K562 (cell line): ENCODE data around the gene VPS13D. TPM values are rescaled to one million over a fixed set of nuclear protein-coding genes. Genes with fewer than 3 reads are reported as not detected.

ENCODE experiments used
- ATAC-seq: fragments of 200-7000 bp; cut with Tn5 transposase; 3 replicates; pipeline ENCODE4 v1.9.1; 2020; ENCODE audit warnings: moderate library complexity
- BruUV-seq: library from RNA; stranded (reverse); fragments of 400-500 nt; replicated peaks from 2 replicates; lab custom pipeline; 2021; lab: Mats Ljungman, UMichigan
- CTCF ChIA-PET: fragments of 300-600 bp; formaldehyde crosslinking; extraction: SDS; loops from one replicate; lab custom pipeline; 2021; ENCODE audit warnings: low intra/inter-chr PET ratio; lab: Yijun Ruan, JAX
- POLR2A ChIA-PET: fragments of 300-600, 350-650 bp; sonication (Branson Sonifier 250); formaldehyde crosslinking; extraction: SDS; loops from one replicate; lab custom pipeline; 2021; ENCODE audit warnings: antibody characterized with exemption, inconsistent platforms; lab: Yijun Ruan, JAX
- DNase-seq, 4 experiments: peaks; one replicate each; pipeline versions ENCODE4 v3.0.0 to v3.0.0-alpha.2; 2011 to 2018; ENCODE audit warnings: low spot score in 3 of 4, mixed read lengths in 3 of 4; ENCODE audit errors: extremely low read depth in 1 of 4
- FAIRE-seq: peaks from 2 replicates; lab custom pipeline; 2011; peaks lifted over from hg19 to GRCh38; lab: Jason Lieb, UNC
- H2AFZ ChIP-seq: 2 replicates; pipeline ENCODE4 v1.6.0; 2011; ENCODE audit warnings: low read depth, low read length, control low read depth, inconsistent platforms
- H3K27ac ChIP-seq: fragments of 200-600 bp; 3 replicates; pipeline ENCODE4 v1.8.0; 2011; ENCODE audit warnings: low read depth, mild to moderate bottlenecking, control low read depth, inconsistent platforms, low read length, moderate library complexity, mixed read lengths; ENCODE audit errors: extremely low read depth
- H3K27me3 ChIP-seq, 2 experiments: fragments of 300-600 bp in 1 of 2; 2 replicates in 1 of 2; 3 replicates in 1 of 2; pipeline versions ENCODE4 v1.6.0 to v1.8.0; 2011; ENCODE audit warnings: inconsistent platforms in 2 of 2, low read length in 2 of 2, mild to moderate bottlenecking in 1 of 2, mixed read lengths in 1 of 2, moderate library complexity in 1 of 2; ENCODE audit not compliant: control insufficient read depth in 2 of 2, insufficient read depth in 2 of 2
- H3K36me3 ChIP-seq: fragments of 300-600 bp; 3 replicates; pipeline ENCODE4 v1.8.0; 2011; ENCODE audit warnings: mild to moderate bottlenecking, low read length, inconsistent platforms; ENCODE audit not compliant: control insufficient read depth, insufficient read depth
- H3K4me1 ChIP-seq, 2 experiments: fragments of 200-600 bp in 1 of 2; replicated peaks in 1 of 2; 2 replicates in 1 of 2; 3 replicates in 1 of 2; pipeline versions ENCODE4 v1.5.1 to v1.8.0; 2011; ENCODE audit warnings: inconsistent platforms in 2 of 2, low read length in 2 of 2, mild to moderate bottlenecking in 1 of 2, mixed read lengths in 1 of 2, moderate library complexity in 1 of 2; ENCODE audit not compliant: control insufficient read depth in 2 of 2, insufficient read depth in 2 of 2
- H3K4me2 ChIP-seq: 2 replicates; pipeline ENCODE4 v1.6.1; 2011; ENCODE audit warnings: low read length, control low read depth, inconsistent platforms, mixed read lengths; ENCODE audit not compliant: insufficient read depth
- H3K4me3 ChIP-seq: fragments of 200-600 bp; sonication (generic), shearing (Covaris generic); 2 replicates; pipeline ENCODE4 v1.5.1; 2016; ENCODE audit warnings: control low read depth, inconsistent platforms
- H3K79me2 ChIP-seq: fragments of 200-600 bp; 3 replicates; pipeline ENCODE4 v1.8.0; 2011; ENCODE audit warnings: low read length, inconsistent platforms; ENCODE audit not compliant: control insufficient read depth, insufficient read depth
- H3K9ac ChIP-seq, 2 experiments: 2 replicates each; pipeline versions ENCODE4 v1.6.0 to v1.6.1; 2011; ENCODE audit warnings: low read depth in 2 of 2, low read length in 2 of 2, control low read depth in 1 of 2, inconsistent platforms in 1 of 2, mild to moderate bottlenecking in 1 of 2, mixed read lengths in 1 of 2; ENCODE audit not compliant: insufficient read depth in 1 of 2
- H3K9me1 ChIP-seq: one replicate; pipeline ENCODE4 v1.6.0; 2011; ENCODE audit warnings: inconsistent platforms, mild to moderate bottlenecking, low read length, moderate library complexity; ENCODE audit not compliant: control insufficient read depth, insufficient read depth
- H3K9me3 ChIP-seq: replicated peaks from 2 replicates; pipeline ENCODE4 v1.5.1; 2011; ENCODE audit warnings: low read depth, low read length, inconsistent platforms; ENCODE audit not compliant: control insufficient read depth, insufficient read depth
- H4K20me1 ChIP-seq: replicated peaks from 2 replicates; pipeline ENCODE4 v1.6.1; 2011; ENCODE audit warnings: low read length, inconsistent platforms, mixed read lengths; ENCODE audit not compliant: control insufficient read depth, insufficient read depth
- LARP7 ChIP-seq: fragments of 450-650 bp; IDR thresholded peaks from 2 replicates; pipeline ENCODE4 v1.6.1; 2016
- MAFF ChIP-seq: IDR thresholded peaks from 2 replicates; pipeline ENCODE4 v1.6.1; 2012; ENCODE audit warnings: low read length, improper control_type of control experiment
- MYBL2 ChIP-seq, 2 experiments: fragments of 450-650 bp in 1 of 2; sonication (generic) in 1 of 2; formaldehyde crosslinking in 1 of 2; IDR thresholded peaks; 2 replicates each; pipeline versions ENCODE4 v1.6.1 to v1.8.1; 2017 to 2022; ENCODE audit warnings: borderline replicate concordance in 1 of 2, inconsistent platforms in 1 of 2, low read depth in 1 of 2, mild to moderate bottlenecking in 1 of 2, missing genetic modification reagents in 1 of 2, moderate library complexity in 1 of 2
- NFIC ChIP-seq: fragments of 450-650 bp; IDR thresholded peaks from 2 replicates; pipeline ENCODE4 v1.6.1; 2017; ENCODE audit warnings: mild to moderate bottlenecking, inconsistent platforms
- RFX5 ChIP-seq: IDR thresholded peaks from 2 replicates; pipeline ENCODE4 v1.6.1; 2011; ENCODE audit warnings: low read depth, mild to moderate bottlenecking, improper control_type of control experiment, low read length
- RUNX1 ChIP-seq: sonication (generic); IDR thresholded peaks from 2 replicates; pipeline ENCODE4 v1.6.1; 2016; ENCODE audit warnings: antibody characterized with exemption, low read depth
- SAFB2 ChIP-seq: fragments of 200-400 bp; formaldehyde crosslinking; IDR thresholded peaks from 2 replicates; pipeline ENCODE4 v1.6.1; 2018; ENCODE audit warnings: borderline replicate concordance, low read length, low read depth, moderate library complexity; ENCODE audit not compliant: severe bottlenecking
- SLC30A9 ChIP-seq: fragments of 250-450 bp; sonication (Bioruptor Pico); IDR thresholded peaks from 2 replicates; pipeline ENCODE4 v1.8.0; 2022; ENCODE audit warnings: mild to moderate bottlenecking, moderate library complexity
- SREBF1 ChIP-seq: fragments of 150-350 bp; IDR thresholded peaks from 2 replicates; pipeline ENCODE4 v1.6.1; 2014; ENCODE audit warnings: antibody characterized with exemption, low read depth, low read length, borderline replicate concordance
- ZBTB9 ChIP-seq: fragments of 450-650 bp; formaldehyde crosslinking; IDR thresholded peaks from 2 replicates; pipeline ENCODE4 v1.4.0; 2020; ENCODE audit warnings: mild to moderate bottlenecking, moderate library complexity
- ZNF507 ChIP-seq: conservative IDR thresholded peaks from 2 replicates; pipeline ENCODE4 v1.6.1; 2017; ENCODE audit warnings: missing genetic modification characterization, missing compliant biosample characterization
- ZNF766 ChIP-seq: fragments of 200-800 bp; sonication (Bioruptor generic); conservative IDR thresholded peaks from 2 replicates; pipeline ENCODE4 v1.6.1; 2016; ENCODE audit warnings: missing genetic modification characterization, missing compliant biosample characterization
- WGBS: fragments of 100-300 bp; shearing (Covaris generic); methylation state at CpG from one replicate; pipeline ENCODE4 v1.1.6; 2016; ENCODE audit warnings: low coverage, mixed read lengths; ENCODE audit not compliant: insufficient coverage; ENCODE audit errors: missing lambda C conversion rate; 5-methylcytosine and 5-hydroxymethylcytosine counted together
- in situ Hi-C: fragments of 300-500 bp; cut with MboI; formaldehyde crosslinking; loops from 4 replicates; pipeline ENCODE4 v1.15.0; 2018; ENCODE audit warnings: inconsistent platforms, mixed read lengths
- intact Hi-C: fragments of 100-400 bp; cut with micrococcal nuclease; formaldehyde crosslinking; loops from 2 replicates; pipeline ENCODE4 v1.14.2; 2022
- polyA plus RNA-seq, 8 experiments: library from polyadenylated mRNA; depleted of rRNA in 4 of 8; stranded (reverse) in 5 of 8; unstranded in 3 of 8; fragments of >200 nt; fragmentation: Nextera tagmentation in 2 of 8; fragmentation: Illumina TruSeq in 1 of 8; extraction: Ambion mirVana in 2 of 8; extraction: Trizol in 1 of 8; gene quantifications; 2 replicates each; pipeline versions ENCODE4 v1.2.1 to v1.2.3, GENCODE V29; 2011 to 2014; ENCODE audit warnings: inconsistent platforms in 1 of 8, missing spikeins in 1 of 8
- total RNA-seq, 7 experiments: library from RNA; depleted of rRNA in 6 of 7; stranded (reverse); fragments of >200 nt in 6 of 7; fragmentation: Illumina TruSeq in 2 of 7; extraction: Trizol in 2 of 7; gene quantifications; 2 replicates each; pipeline versions ENCODE4 v1.2.1 to v1.2.3, GENCODE V29; 2011 to 2021; ENCODE audit warnings: low replicate concordance in 1 of 7

VPS13D gene
- total and polyA plus RNA-seq, 9 of the 15 experiments (the other 6 are each of a cell fraction or from before 2014, with no cell fraction given) = 6.1 to 51.5 (median 38.5) TPM

- TF ChIP-seq ZNF766 = no peak
- TF ChIP-seq SLC30A9 (CRISPR knock-in tag) = no peak
- TF ChIP-seq LARP7 = no peak
- no peak for TF ChIP-seq MYBL2 (IDR thresholded peaks at IDR 0.05; ENCODE audit: low read depth)
- no peak for TF ChIP-seq MYBL2 (CRISPR knock-in tag; IDR thresholded peaks at IDR 0.05; ENCODE audit: borderline replicate concordance)
- TF ChIP-seq RUNX1 = no peak
- 0 out of 2 replicates have a peak, but pooled peaks have one; percentile 11 for TF ChIP-seq NFIC
- no peak for TF ChIP-seq ZBTB9 (CRISPR knock-in tag)
- no peak for TF ChIP-seq ZNF507
- no peak for TF ChIP-seq SREBF1
- TF ChIP-seq SAFB2 = no peak
Observed at GRCh38 chr1:12464045-12464461, 234.2 kb downstream of the VPS13D start (continued).

- no peak overlapping the region; the same call in 1 of the 2 replicates for H2AFZ ChIP-seq
- no TSS peak for BruUV-seq
- peak in 1 of 4 experiments; percentile 55 for DNase-seq
- no peak for FAIRE-seq
- no peaks in the 10 kb centered on the region for H3K9me3 ChIP-seq
- WGBS = 68% methylated on average over 5 of the region's 5 CpGs
- CTCF ChIA-PET = no interaction called here
- in situ Hi-C loops = no loop called here
- H3K4me1 ChIP-seq = peaks cover 45 to 82% of the 10 kb centered on the region in 2 experiments
- TF ChIP-seq MAFF (0 out of 2 replicates have a peak, but pooled peaks have one; percentile 6), RFX5 (no peak)
- TF ChIP-seq, all 486 proteins: peak for 1
- Histone ChIP-seq H4K20me1 (no peaks in the 10 kb centered on the region), H3K27ac (peak overlapping the region; percentile 50), H3K9me1 (no peaks in the 10 kb centered on the region), H3K27me3 (no peaks in the 10 kb centered on the region), H3K4me2 (no peak overlapping the region), H3K9ac (peak overlapping the region; percentile 50 to 67; a peak in 2 of 4 replicates), H3K36me3 (peaks cover 57% of the 10 kb centered on the region), H3K79me2 (no peaks in the 10 kb centered on the region), H3K4me3 (no peak overlapping the region)
- ATAC-seq = peak; percentile 19; the same call in 2 of the 3 replicates
- POLR2A ChIA-PET = interaction anchor here (1.0 kb wide), 1 partner anchor 8 kb away, joined by 3 read pairs; no protein-coding TSS in a partner anchor
- intact Hi-C loops = no loop called here
Observed at GRCh38 chr1:12464598-12465056, 234.8 kb downstream of the VPS13D start.
